ENCODE measurements around the gene GHR.
"Not testable (repeated sequence)": the region's sequence is repeated elsewhere in the genome, so short reads cannot be mapped to it uniquely, and the experiment has no call there.

The GHR gene

GRCh38 chr5:42655982-42656650 is 232.9 kb downstream of the GHR start:
- no peak for DNase-seq

GRCh38 chr5:42656651-42657015 is 233.4 kb downstream of the GHR start:
- DNase-seq: no peak

- not testable (repeated sequence) for DNase-seq
Observed at GRCh38 chr5:42659869-42660268, 236.6 kb downstream of the GHR start.

- DNase-seq: no peak
Observed at GRCh38 chr5:42665857-42666256, 242.6 kb downstream of the GHR start.

GRCh38 chr5:42666869-42667268 is 243.6 kb downstream of the GHR start:
- no peak for DNase-seq

- DNase-seq: no peak
Observed at GRCh38 chr5:42668254-42668653, 245.0 kb downstream of the GHR start.

GRCh38 chr5:42672925-42673324 is 249.7 kb downstream of the GHR start:
- no peak for DNase-seq

- DNase-seq: no peak
Observed at GRCh38 chr5:42675602-42676001, 252.4 kb downstream of the GHR start.

GRCh38 chr5:42676362-42676761 is 253.1 kb downstream of the GHR start:
- DNase-seq: no peak

GRCh38 chr5:42677156-42677842 is 254.1 kb downstream of the GHR start:
- DNase-seq: no peak

- no peak for DNase-seq
Observed at GRCh38 chr5:42680046-42680445, 256.8 kb downstream of the GHR start.

- not testable (repeated sequence) for DNase-seq
Observed at GRCh38 chr5:42685078-42685477, 261.8 kb downstream of the GHR start.

GRCh38 chr5:42689391-42689790 is 266.2 kb downstream of the GHR start:
- DNase-seq: no peak

- no peak for DNase-seq
Observed at GRCh38 chr5:42691413-42691937, 268.2 kb downstream of the GHR start.

GRCh38 chr5:42701351-42702059 is 278.3 kb downstream of the GHR start:
- no peak for DNase-seq

GRCh38 chr5:42703238-42703637 is 280.0 kb downstream of the GHR start:
- DNase-seq: no peak

- DNase-seq: no peak
Observed at GRCh38 chr5:42715785-42716184, 292.5 kb downstream of the GHR start.

- DNase-seq: peak; percentile 38
Observed at GRCh38 chr5:42718591-42718990, 295.4 kb downstream of the GHR start.

- no peak for DNase-seq
Observed at GRCh38 chr5:42719034-42719433, 295.8 kb downstream of the GHR start.

- peak; percentile 24 for DNase-seq
Observed at GRCh38 chr5:42720251-42720650, 297.0 kb downstream of the GHR start.

- no peak for DNase-seq
Observed at GRCh38 chr5:42721484-42721883, 298.2 kb downstream of the GHR start.

GRCh38 chr5:42734531-42735058 is 311.4 kb downstream of the GHR start:
- DNase-seq: not testable (repeated sequence)

GRCh38 chr5:42740920-42741319 is 317.7 kb downstream of the GHR start:
- DNase-seq: no peak

GRCh38 chr5:42745426-42745825 is 322.2 kb downstream of the GHR start:
- no peak for DNase-seq
